WERI-Rb-1 (cell line): ENCODE data around the gene ITGAD.

Experiments used
- DNase-seq: peaks from one replicate; pipeline ENCODE4 v3.0.0-alpha.2; 2020
- H3K27ac ChIP-seq: fragments of 250-450 bp; sonication (Bioruptor Pico); 2 replicates; pipeline ENCODE4 v1.5.1; 2020; ENCODE audit warnings: mild to moderate bottlenecking, moderate library complexity
- H3K27me3 ChIP-seq: fragments of 250-450 bp; sonication (Bioruptor Pico); 2 replicates; pipeline ENCODE4 v1.5.1; 2021; ENCODE audit warnings: mild to moderate bottlenecking, low read depth, moderate library complexity; ENCODE audit not compliant: insufficient read depth, severe bottlenecking
- H3K36me3 ChIP-seq: fragments of 250-450 bp; sonication (Bioruptor Pico); 2 replicates; pipeline ENCODE4 v1.5.1; 2020; ENCODE audit warnings: mild to moderate bottlenecking, moderate library complexity
- H3K4me3 ChIP-seq: 2 replicates; pipeline ENCODE4 v1.5.1; 2011; ENCODE audit warnings: low read depth, mild to moderate bottlenecking, control low read depth, low read length
- H3K9me3 ChIP-seq: fragments of 250-450 bp; sonication (Bioruptor Pico); 2 replicates; pipeline ENCODE4 v1.5.1; 2021; ENCODE audit warnings: mild to moderate bottlenecking, moderate library complexity; ENCODE audit not compliant: severe bottlenecking
- CTCF ChIP-seq: IDR thresholded peaks from 2 replicates; pipeline ENCODE4 v1.5.1; 2011; ENCODE audit warnings: low read depth, mild to moderate bottlenecking, control low read depth, inconsistent platforms, low read length

The ITGAD gene

DNA sequence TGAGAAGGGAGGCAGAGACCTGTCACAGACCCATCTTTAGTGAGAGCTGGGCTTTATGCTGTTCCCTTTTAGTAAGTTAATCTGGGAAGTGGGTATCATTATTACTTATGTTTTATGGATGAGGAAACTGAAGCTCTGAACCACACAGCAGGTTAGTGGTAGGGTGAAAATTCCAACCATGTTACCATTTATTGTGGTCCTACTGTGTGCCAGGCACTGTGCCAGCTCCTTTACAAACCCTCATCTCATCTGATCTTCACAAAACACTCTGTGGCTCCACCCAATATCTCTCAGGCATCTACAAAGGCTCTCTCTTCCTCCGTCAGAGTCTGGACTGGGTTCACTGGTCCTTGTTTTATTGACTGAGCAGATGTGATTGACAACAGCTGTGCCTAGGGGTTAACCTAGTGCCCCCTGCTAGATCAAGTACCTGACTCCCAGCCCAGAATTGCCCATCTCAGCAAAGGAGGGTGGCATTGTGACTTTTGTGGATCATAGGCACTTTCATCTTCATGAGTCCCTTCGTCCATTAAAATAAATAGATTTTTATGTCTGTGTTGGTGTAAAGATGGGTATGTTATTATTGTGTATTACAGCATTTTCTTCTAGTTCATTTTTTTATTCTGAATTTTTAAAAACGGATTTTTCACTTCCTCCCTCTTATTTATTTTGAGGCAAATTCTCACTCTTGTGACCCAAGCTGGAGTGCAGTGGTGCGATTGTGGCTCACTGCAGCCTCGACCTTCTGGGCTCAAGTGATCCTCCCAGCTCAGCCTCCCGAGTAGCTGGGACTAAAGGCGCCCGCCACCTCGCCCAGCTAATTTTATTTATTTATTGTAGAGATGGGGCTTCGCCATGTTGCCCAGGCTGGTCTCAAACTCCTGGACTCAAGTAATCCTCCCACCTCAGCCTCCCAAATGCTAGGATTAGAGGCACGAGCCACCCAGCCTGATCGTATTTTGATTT, 81.9 kb downstream of the ITGAD start:
- H3K9me3 ChIP-seq, result no peaks in the 10 kb centered on the region
- DNase-seq, result no peak
- H3K27me3 ChIP-seq, result no peaks in the 10 kb centered on the region
- TF ChIP-seq CTCF, result no peak
- no peak overlapping the region for H3K4me3 ChIP-seq
- H3K36me3 ChIP-seq, result peaks cover 3% of the 10 kb centered on the region; the same call in 1 of the 2 replicates
- no peak overlapping the region for H3K27ac ChIP-seq

- H3K4me3 ChIP-seq, result no peak overlapping the region
- peaks cover 3% of the 10 kb centered on the region; the same call in 1 of the 2 replicates for H3K36me3 ChIP-seq
- no peaks in the 10 kb centered on the region for H3K27me3 ChIP-seq
Measured at GRCh38 chr16:31475946-31476302, 82.8 kb downstream of the ITGAD start.

More at GRCh38 chr16:31475946-31476302, 82.8 kb downstream of the ITGAD start:
- Histone ChIP-seq H3K27ac (no peak overlapping the region), H3K9me3 (no peaks in the 10 kb centered on the region)
- TF ChIP-seq CTCF, result no peak
- DNase-seq, result no peak
